DMS79 treated with DMSO at 0.1 percent for 48 hours (cell line): ENCODE results near the gene MECR.

Source experiments
- DNase-seq: peaks from one replicate; lab custom pipeline; 2025; lab: John Stamatoyannopoulos, UW

MECR gene

GRCh38 chr1:29202053-29202452 is 28.7 kb downstream of the MECR start:
- DNase-seq: no peak

GRCh38 chr1:29201595-29202051 is 29.1 kb downstream of the MECR start:
- no peak for DNase-seq

GRCh38 chr1:29200906-29201594 is 29.7 kb downstream of the MECR start:
- DNase-seq: no peak

GRCh38 chr1:29197993-29198392 is 32.7 kb downstream of the MECR start:
- DNase-seq: no peak

GRCh38 chr1:29197590-29197924 is 33.2 kb downstream of the MECR start:
- peak; percentile 77 for DNase-seq

GRCh38 chr1:29196863-29197589 is 33.7 kb downstream of the MECR start:
- no peak for DNase-seq

- DNase-seq: peak; percentile 85
These were observed 34.8 kb downstream of the MECR start for GRCh38 chr1:29195881-29196291.

GRCh38 chr1:29193879-29194455 is 36.8 kb downstream of the MECR start:
- no peak for DNase-seq

GRCh38 chr1:29190718-29191117 is 40.0 kb downstream of the MECR start:
- no peak for DNase-seq

GRCh38 chr1:29186707-29187106 is 44.0 kb downstream of the MECR start:
- DNase-seq: no peak

- no peak for DNase-seq
These were observed 44.5 kb downstream of the MECR start for GRCh38 chr1:29186252-29186651.

GRCh38 chr1:29183287-29183686 is 47.4 kb downstream of the MECR start:
- no peak for DNase-seq

- DNase-seq: peak; percentile 98
These were observed 49.1 kb downstream of the MECR start, which contains the start of gene SRSF4 for GRCh38 chr1:29181413-29182225. SRSF4 (minus strand) TSS chr1:29181900; CDS start chr1:29181752, 148 bp downstream.

- DNase-seq: no peak
These were observed 50.0 kb downstream of the MECR start for GRCh38 chr1:29180497-29181412.

- no peak for DNase-seq
These were observed 51.0 kb downstream of the MECR start for GRCh38 chr1:29179641-29180184.

- DNase-seq: no peak
These were observed 53.6 kb downstream of the MECR start for GRCh38 chr1:29177022-29177705.

- DNase-seq: no peak
These were observed 54.2 kb downstream of the MECR start for GRCh38 chr1:29176576-29176975.

GRCh38 chr1:29172415-29172939 is 58.3 kb downstream of the MECR start:
- no peak for DNase-seq

- DNase-seq: no peak
These were observed 59.2 kb downstream of the MECR start for GRCh38 chr1:29171521-29171920.

- DNase-seq: no peak
These were observed 59.6 kb downstream of the MECR start for GRCh38 chr1:29171089-29171488.
